Prostate gland (tissue), 2 donors: ENCODE results near the gene PPP1R13B.

Source experiments
- CTCF ChIP-seq, 4 experiments: fragments of 200-600 bp in 2 of 4; fragments of 450-650 bp in 2 of 4; sonication (generic) in 2 of 4; IDR thresholded peaks; 1 replicate in 3 of 4; 2 replicates in 1 of 4; pipeline ENCODE4 v1.5.1; 2016 to 2019; ENCODE audit warnings: antibody characterized with exemption in 4 of 4, mild to moderate bottlenecking in 2 of 4, moderate library complexity in 2 of 4
- POLR2A ChIP-seq: fragments of 450-650 bp; IDR thresholded peaks from one replicate; pipeline ENCODE4 v1.6.1; 2016; ENCODE audit warnings: antibody characterized with exemption, mild to moderate bottlenecking
- POLR2AphosphoS5 ChIP-seq: sonication (generic); formaldehyde crosslinking; IDR thresholded peaks from one replicate; pipeline ENCODE4 v1.6.1; 2017; ENCODE audit warnings: antibody characterized with exemption

- no peak for TF ChIP-seq POLR2AphosphoS5
- TF ChIP-seq CTCF (IDR thresholded peaks at IDR 0.05), result no peak
- TF ChIP-seq POLR2A, result no peak
These were observed 151.9 kb downstream of the PPP1R13B start for GRCh38 chr14:103695296-103696069.
